Fibroblast of mammary gland (primary cell): ENCODE data around the gene TRAP1.
A peak's percentile ranks its signal among the peaks of the same experiment; 100 is the strongest.

Source experiments
- DNase-seq: peaks from one replicate; pipeline ENCODE4 v3.0.0-alpha.2; 2010; ENCODE audit warnings: low read depth
- H3K4me3 ChIP-seq: 2 replicates; pipeline ENCODE4 v1.5.1; 2011; ENCODE audit warnings: low read depth, mild to moderate bottlenecking, low read length, moderate library complexity; ENCODE audit not compliant: control insufficient read depth
- TF ChIP-seq, protein P1 (sequence below): conservative IDR thresholded peaks from 2 replicates; pipeline ENCODE4 v1.5.1; 2011; ENCODE audit warnings: low read depth, low read length, inconsistent platforms; ENCODE audit not compliant: control insufficient read depth, insufficient read depth

TRAP1 gene

DNA sequence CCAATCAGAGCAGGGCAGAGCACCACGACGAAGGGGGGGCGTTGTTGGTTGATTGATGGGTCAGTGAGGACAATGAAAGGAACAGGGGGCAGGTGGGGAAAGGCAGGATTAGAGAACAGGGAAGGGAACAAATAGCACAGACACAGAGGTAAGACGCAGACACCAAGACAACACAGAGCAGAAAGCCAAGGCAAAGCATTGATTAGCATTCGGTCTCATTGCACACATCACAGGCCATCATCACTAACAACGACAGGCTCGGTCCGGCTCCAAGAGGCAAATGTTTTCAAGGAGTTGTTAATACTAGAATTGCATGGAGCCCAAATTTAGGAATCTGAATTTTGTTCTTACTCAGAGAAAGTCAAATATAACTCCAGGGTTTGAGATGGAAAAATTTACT is 34.6 kb upstream of the TRAP1 start:
- DNase-seq: no peak
- TF ChIP-seq, protein P1, sequence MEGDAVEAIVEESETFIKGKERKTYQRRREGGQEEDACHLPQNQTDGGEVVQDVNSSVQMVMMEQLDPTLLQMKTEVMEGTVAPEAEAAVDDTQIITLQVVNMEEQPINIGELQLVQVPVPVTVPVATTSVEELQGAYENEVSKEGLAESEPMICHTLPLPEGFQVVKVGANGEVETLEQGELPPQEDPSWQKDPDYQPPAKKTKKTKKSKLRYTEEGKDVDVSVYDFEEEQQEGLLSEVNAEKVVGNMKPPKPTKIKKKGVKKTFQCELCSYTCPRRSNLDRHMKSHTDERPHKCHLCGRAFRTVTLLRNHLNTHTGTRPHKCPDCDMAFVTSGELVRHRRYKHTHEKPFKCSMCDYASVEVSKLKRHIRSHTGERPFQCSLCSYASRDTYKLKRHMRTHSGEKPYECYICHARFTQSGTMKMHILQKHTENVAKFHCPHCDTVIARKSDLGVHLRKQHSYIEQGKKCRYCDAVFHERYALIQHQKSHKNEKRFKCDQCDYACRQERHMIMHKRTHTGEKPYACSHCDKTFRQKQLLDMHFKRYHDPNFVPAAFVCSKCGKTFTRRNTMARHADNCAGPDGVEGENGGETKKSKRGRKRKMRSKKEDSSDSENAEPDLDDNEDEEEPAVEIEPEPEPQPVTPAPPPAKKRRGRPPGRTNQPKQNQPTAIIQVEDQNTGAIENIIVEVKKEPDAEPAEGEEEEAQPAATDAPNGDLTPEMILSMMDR: no peak
- no peak overlapping the region for H3K4me3 ChIP-seq

DNA sequence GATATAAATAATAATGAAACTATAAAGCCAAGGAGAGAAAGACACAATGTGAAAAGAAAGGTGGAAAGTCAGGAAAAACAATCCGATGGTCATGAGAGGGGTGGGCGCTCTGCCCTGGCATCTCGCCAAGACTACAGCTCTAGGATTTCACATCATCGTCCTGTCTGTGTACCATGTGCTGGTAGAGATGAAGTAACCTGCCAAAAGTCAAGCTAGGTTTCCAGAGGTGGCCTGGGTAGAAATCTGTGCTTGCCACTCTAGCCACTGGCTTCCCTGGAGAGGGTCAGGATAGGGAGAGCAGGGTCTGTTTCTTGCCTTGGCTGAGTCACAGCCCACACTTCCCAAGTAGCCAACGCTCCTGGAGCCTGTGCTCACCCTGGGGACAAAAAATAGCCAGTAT is 31.0 kb upstream of the TRAP1 start:
- H3K4me3 ChIP-seq: no peak overlapping the region
- TF ChIP-seq, protein P1: no peak
- DNase-seq: peak; percentile 12

DNA sequence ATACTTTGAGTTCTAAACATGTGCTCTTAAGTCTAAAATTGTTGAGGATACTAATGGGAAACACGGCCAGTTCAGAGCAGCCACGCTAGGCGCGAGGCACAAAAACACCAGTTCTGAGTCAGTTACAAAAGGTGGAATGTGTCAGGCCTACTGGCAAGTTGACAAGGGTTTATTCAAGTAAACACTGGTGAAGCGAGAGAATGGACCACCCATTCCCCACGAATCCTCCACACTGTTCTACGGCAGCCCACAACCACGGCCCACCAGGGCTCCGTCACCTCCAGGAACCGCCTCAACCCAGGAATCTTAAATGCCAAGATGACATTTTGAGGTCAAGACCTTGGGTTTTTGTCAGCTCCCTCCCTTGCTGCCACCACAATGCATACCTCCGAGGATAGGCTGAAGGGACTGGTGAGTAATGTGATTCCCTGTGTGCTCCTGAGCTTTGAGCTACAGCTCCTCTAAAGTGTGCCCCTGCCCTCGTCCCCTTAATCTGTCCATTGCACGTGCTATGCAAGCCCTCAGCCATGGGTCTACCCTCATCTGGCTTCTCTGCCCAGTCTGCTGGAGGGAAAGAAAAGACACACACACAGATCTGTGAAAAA is 28.5 kb upstream of the TRAP1 start:
- peak; percentile 53 for DNase-seq
- no peak overlapping the region for H3K4me3 ChIP-seq
- TF ChIP-seq, protein P1: no peak

DNA sequence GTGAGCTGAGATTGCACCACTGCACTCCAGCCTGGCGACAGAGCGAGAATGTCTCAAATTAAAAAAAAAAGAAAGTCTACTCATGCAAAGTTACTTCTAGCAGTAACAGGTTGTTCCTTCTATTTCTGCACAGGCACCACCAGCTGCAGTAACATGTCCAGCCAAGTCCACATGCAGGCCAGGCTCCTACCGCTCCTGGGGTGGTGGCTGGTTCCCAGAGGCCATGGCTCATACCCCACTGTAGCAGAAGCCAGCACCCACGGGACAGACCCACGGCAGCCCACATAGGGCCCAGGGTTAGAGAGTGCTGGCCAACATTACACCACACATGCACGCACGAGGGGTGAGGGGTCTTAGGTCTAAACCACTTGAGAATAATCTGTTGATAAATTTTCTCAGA is 26.7 kb upstream of the TRAP1 start:
- no peak for DNase-seq
- H3K4me3 ChIP-seq: no peak overlapping the region
- TF ChIP-seq, protein P1: no peak

DNA sequence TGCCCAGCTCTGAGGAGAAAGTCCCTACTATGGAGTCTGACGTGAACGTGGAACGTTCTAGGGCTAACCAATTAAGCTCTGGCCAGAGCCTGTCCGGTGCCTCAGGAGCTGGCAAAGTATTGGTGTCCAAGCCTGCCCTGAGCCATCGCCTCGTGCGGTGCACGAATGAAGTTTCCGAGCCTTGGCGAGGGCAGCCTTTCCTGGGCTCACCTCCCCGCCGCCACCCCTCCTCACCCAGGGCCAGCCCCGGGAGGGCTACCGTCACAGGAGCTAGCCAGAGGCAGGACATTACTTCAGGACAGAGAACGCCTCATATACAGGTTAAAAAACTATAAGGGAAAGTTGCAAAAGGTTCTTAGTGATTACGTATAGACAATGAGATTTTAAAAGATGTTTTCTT is 23.6 kb upstream of the TRAP1 start:
- H3K4me3 ChIP-seq: no peak overlapping the region
- TF ChIP-seq, protein P1: no peak
- DNase-seq: no peak

DNA sequence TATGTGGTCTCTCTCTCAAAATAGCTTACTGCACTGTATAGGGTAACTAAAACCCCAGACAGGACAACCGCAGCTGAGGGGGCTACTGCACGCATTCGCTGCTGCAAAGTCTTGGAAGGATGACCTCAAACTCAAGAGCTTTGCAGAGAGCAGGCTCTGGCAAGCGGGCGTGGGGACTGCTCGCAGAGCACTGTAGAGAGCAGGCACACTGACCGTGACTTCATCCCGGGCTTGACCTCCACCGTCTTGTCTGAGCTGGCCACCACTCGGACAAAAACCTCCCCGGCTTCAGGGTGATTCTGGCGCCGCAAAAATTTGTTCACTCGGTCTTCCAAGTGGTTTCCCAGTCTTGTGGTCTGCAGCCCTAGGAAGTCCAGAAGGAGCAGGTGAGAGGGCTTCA is 22.9 kb upstream of the TRAP1 start:
- H3K4me3 ChIP-seq: no peak overlapping the region
- TF ChIP-seq, protein P1: no peak
- no peak for DNase-seq

DNA sequence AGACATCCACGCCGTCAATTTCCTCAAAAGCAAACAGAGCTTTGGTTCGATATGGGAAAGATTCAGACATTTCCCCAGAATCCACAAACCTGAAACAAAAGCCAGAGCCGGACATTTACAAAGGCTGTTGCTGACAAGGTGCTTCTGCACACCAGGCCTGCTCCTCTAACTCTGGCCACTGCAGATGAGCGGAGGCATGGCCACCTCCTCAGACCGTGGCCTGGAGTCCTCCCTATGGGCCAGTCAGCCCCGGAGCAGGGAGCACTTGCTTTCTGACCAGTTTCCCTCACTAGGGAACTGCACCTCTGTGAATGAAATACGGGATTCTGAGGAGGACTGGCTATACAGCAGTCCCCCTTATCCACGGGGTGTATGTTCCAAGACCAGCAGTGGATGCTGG is 22.3 kb upstream of the TRAP1 start:
- TF ChIP-seq, protein P1: no peak
- no peak for DNase-seq
- H3K4me3 ChIP-seq: no peak overlapping the region
